K562 (cell line): ENCODE measurements around the gene IMMP2L. TPM values are rescaled to one million over a fixed set of nuclear protein-coding genes. Genes with fewer than 3 reads are reported as not detected.

Source experiments
- ATAC-seq: fragments of 200-7000 bp; cut with Tn5 transposase; 3 replicates; pipeline ENCODE4 v1.9.1; 2020; ENCODE audit warnings: moderate library complexity
- BruUV-seq: library from RNA; stranded (reverse); fragments of 400-500 nt; replicated peaks from 2 replicates; lab custom pipeline; 2021; lab: Mats Ljungman, UMichigan
- CTCF ChIA-PET: fragments of 300-600 bp; formaldehyde crosslinking; extraction: SDS; loops from one replicate; lab custom pipeline; 2021; ENCODE audit warnings: low intra/inter-chr PET ratio; lab: Yijun Ruan, JAX
- POLR2A ChIA-PET: fragments of 300-600, 350-650 bp; sonication (Branson Sonifier 250); formaldehyde crosslinking; extraction: SDS; loops from one replicate; lab custom pipeline; 2021; ENCODE audit warnings: antibody characterized with exemption, inconsistent platforms; lab: Yijun Ruan, JAX
- DNase-seq, 4 experiments: peaks; one replicate each; pipeline versions ENCODE4 v3.0.0 to v3.0.0-alpha.2; 2011 to 2018; ENCODE audit warnings: low spot score in 3 of 4, mixed read lengths in 3 of 4; ENCODE audit errors: extremely low read depth in 1 of 4
- FAIRE-seq: peaks from 2 replicates; lab custom pipeline; 2011; peaks lifted over from hg19 to GRCh38; lab: Jason Lieb, UNC
- H2AFZ ChIP-seq: 2 replicates; pipeline ENCODE4 v1.6.0; 2011; ENCODE audit warnings: low read depth, low read length, control low read depth, inconsistent platforms
- H3K27ac ChIP-seq: fragments of 200-600 bp; 3 replicates; pipeline ENCODE4 v1.8.0; 2011; ENCODE audit warnings: low read depth, mild to moderate bottlenecking, control low read depth, inconsistent platforms, low read length, moderate library complexity, mixed read lengths; ENCODE audit errors: extremely low read depth
- H3K27me3 ChIP-seq, 2 experiments: fragments of 300-600 bp in 1 of 2; 2 replicates in 1 of 2; 3 replicates in 1 of 2; pipeline versions ENCODE4 v1.6.0 to v1.8.0; 2011; ENCODE audit warnings: inconsistent platforms in 2 of 2, low read length in 2 of 2, mild to moderate bottlenecking in 1 of 2, mixed read lengths in 1 of 2, moderate library complexity in 1 of 2; ENCODE audit not compliant: control insufficient read depth in 2 of 2, insufficient read depth in 2 of 2
- H3K36me3 ChIP-seq: fragments of 300-600 bp; 3 replicates; pipeline ENCODE4 v1.8.0; 2011; ENCODE audit warnings: mild to moderate bottlenecking, low read length, inconsistent platforms; ENCODE audit not compliant: control insufficient read depth, insufficient read depth
- H3K4me1 ChIP-seq, 2 experiments: fragments of 200-600 bp in 1 of 2; replicated peaks in 1 of 2; 2 replicates in 1 of 2; 3 replicates in 1 of 2; pipeline versions ENCODE4 v1.5.1 to v1.8.0; 2011; ENCODE audit warnings: inconsistent platforms in 2 of 2, low read length in 2 of 2, mild to moderate bottlenecking in 1 of 2, mixed read lengths in 1 of 2, moderate library complexity in 1 of 2; ENCODE audit not compliant: control insufficient read depth in 2 of 2, insufficient read depth in 2 of 2
- H3K4me2 ChIP-seq: 2 replicates; pipeline ENCODE4 v1.6.1; 2011; ENCODE audit warnings: low read length, control low read depth, inconsistent platforms, mixed read lengths; ENCODE audit not compliant: insufficient read depth
- H3K4me3 ChIP-seq: fragments of 200-600 bp; sonication (generic), shearing (Covaris generic); 2 replicates; pipeline ENCODE4 v1.5.1; 2016; ENCODE audit warnings: control low read depth, inconsistent platforms
- H3K79me2 ChIP-seq: fragments of 200-600 bp; 3 replicates; pipeline ENCODE4 v1.8.0; 2011; ENCODE audit warnings: low read length, inconsistent platforms; ENCODE audit not compliant: control insufficient read depth, insufficient read depth
- H3K9ac ChIP-seq, 2 experiments: 2 replicates each; pipeline versions ENCODE4 v1.6.0 to v1.6.1; 2011; ENCODE audit warnings: low read depth in 2 of 2, low read length in 2 of 2, control low read depth in 1 of 2, inconsistent platforms in 1 of 2, mild to moderate bottlenecking in 1 of 2, mixed read lengths in 1 of 2; ENCODE audit not compliant: insufficient read depth in 1 of 2
- H3K9me1 ChIP-seq: one replicate; pipeline ENCODE4 v1.6.0; 2011; ENCODE audit warnings: inconsistent platforms, mild to moderate bottlenecking, low read length, moderate library complexity; ENCODE audit not compliant: control insufficient read depth, insufficient read depth
- H3K9me3 ChIP-seq: replicated peaks from 2 replicates; pipeline ENCODE4 v1.5.1; 2011; ENCODE audit warnings: low read depth, low read length, inconsistent platforms; ENCODE audit not compliant: control insufficient read depth, insufficient read depth
- H4K20me1 ChIP-seq: replicated peaks from 2 replicates; pipeline ENCODE4 v1.6.1; 2011; ENCODE audit warnings: low read length, inconsistent platforms, mixed read lengths; ENCODE audit not compliant: control insufficient read depth, insufficient read depth
- CREB3L1 ChIP-seq: fragments of 450-650 bp; IDR thresholded peaks from 2 replicates; pipeline ENCODE4 v1.6.1; 2014; ENCODE audit warnings: low read depth, mild to moderate bottlenecking, moderate library complexity, borderline replicate concordance
- DMBX1 ChIP-seq: fragments of 250-450 bp; sonication (Bioruptor Pico); IDR thresholded peaks from 2 replicates; pipeline ENCODE4 v1.8.0; 2022; ENCODE audit warnings: inconsistent platforms, mild to moderate bottlenecking, moderate library complexity, borderline replicate concordance
- KDM4B ChIP-seq, 2 experiments: fragments of 450-650 bp in 1 of 2; sonication (generic) in 1 of 2; IDR thresholded peaks; 2 replicates each; pipeline ENCODE4 v1.6.1; 2016 to 2017; ENCODE audit warnings: borderline replicate concordance in 2 of 2, antibody characterized with exemption in 1 of 2, low read depth in 1 of 2, mild to moderate bottlenecking in 1 of 2
- MBD1 ChIP-seq: fragments of 250-450 bp; sonication (Bioruptor Pico); IDR thresholded peaks from 2 replicates; pipeline ENCODE4 v1.8.0; 2022; ENCODE audit warnings: inconsistent platforms
- PRPF4 ChIP-seq: fragments of 200-400 bp; formaldehyde crosslinking; IDR thresholded peaks from one replicate; pipeline ENCODE4 v1.6.1; 2017; ENCODE audit warnings: low read length, low read depth, mild to moderate bottlenecking; ENCODE audit not compliant: insufficient read depth, poor library complexity, severe bottlenecking
- RBFOX2 ChIP-seq: fragments of 200-400 bp; formaldehyde crosslinking; IDR thresholded peaks from 2 replicates; pipeline ENCODE4 v1.6.1; 2017; ENCODE audit warnings: low read depth, mild to moderate bottlenecking, low read length, moderate library complexity
- ZFP30 ChIP-seq: fragments of 250-450 bp; sonication (Bioruptor Pico); IDR thresholded peaks from 2 replicates; pipeline ENCODE4 v1.8.0; 2022; ENCODE audit warnings: moderate library complexity, mild to moderate bottlenecking, inconsistent platforms, borderline replicate concordance
- ZNF174 ChIP-seq: fragments of 250-450 bp; sonication (Bioruptor Pico); IDR thresholded peaks from 2 replicates; pipeline ENCODE4 v1.4.0; 2020; ENCODE audit warnings: mild to moderate bottlenecking
- ZNF511 ChIP-seq: sonication (generic); formaldehyde crosslinking; IDR thresholded peaks from 2 replicates; pipeline ENCODE4 v1.8.0; 2022; ENCODE audit warnings: mild to moderate bottlenecking, missing genetic modification reagents
- ZNF655 ChIP-seq: fragments of 250-450 bp; sonication (Bioruptor Pico); IDR thresholded peaks from 2 replicates; pipeline ENCODE4 v1.5.0; 2021
- in situ Hi-C: fragments of 300-500 bp; cut with MboI; formaldehyde crosslinking; loops from 4 replicates; pipeline ENCODE4 v1.15.0; 2018; ENCODE audit warnings: inconsistent platforms, mixed read lengths
- intact Hi-C: fragments of 100-400 bp; cut with micrococcal nuclease; formaldehyde crosslinking; loops from 2 replicates; pipeline ENCODE4 v1.14.2; 2022
- polyA plus RNA-seq, 8 experiments: library from polyadenylated mRNA; depleted of rRNA in 4 of 8; stranded (reverse) in 5 of 8; unstranded in 3 of 8; fragments of >200 nt; fragmentation: Nextera tagmentation in 2 of 8; fragmentation: Illumina TruSeq in 1 of 8; extraction: Ambion mirVana in 2 of 8; extraction: Trizol in 1 of 8; gene quantifications; 2 replicates each; pipeline versions ENCODE4 v1.2.1 to v1.2.3, GENCODE V29; 2011 to 2014; ENCODE audit warnings: inconsistent platforms in 1 of 8, missing spikeins in 1 of 8
- total RNA-seq, 7 experiments: library from RNA; depleted of rRNA in 6 of 7; stranded (reverse); fragments of >200 nt in 6 of 7; fragmentation: Illumina TruSeq in 2 of 7; extraction: Trizol in 2 of 7; gene quantifications; 2 replicates each; pipeline versions ENCODE4 v1.2.1 to v1.2.3, GENCODE V29; 2011 to 2021; ENCODE audit warnings: low replicate concordance in 1 of 7

Gene IMMP2L
- total and polyA plus RNA-seq, 9 of the 15 experiments (the other 6 are each of a cell fraction or from before 2014, with no cell fraction given) = 29.7 to 116 (median 53.0) TPM

GRCh38 chr7:111031916-111032315 is 530.4 kb downstream of the IMMP2L start (continued):
- TF ChIP-seq CREB3L1 = no peak

- no peak for TF ChIP-seq RBFOX2
- no peak for TF ChIP-seq DMBX1 (CRISPR knock-in tag)
- TF ChIP-seq ZFP30 (CRISPR knock-in tag) = no peak
- TF ChIP-seq ZNF511 (CRISPR knock-in tag) = no peak
- no peak for TF ChIP-seq KDM4B (IDR thresholded peaks at IDR 0.05; ENCODE audit: borderline replicate concordance in 2 of 2, low read depth in 1 of 2)
- no peak for TF ChIP-seq ZNF655 (CRISPR knock-in tag)
- TF ChIP-seq PRPF4 = no peak
- no peak for TF ChIP-seq MBD1 (CRISPR knock-in tag)
- no peak for TF ChIP-seq ZNF174 (CRISPR knock-in tag)
- CTCF ChIA-PET = no interaction called here
Measured at GRCh38 chr7:111030336-111030735, 532.0 kb downstream of the IMMP2L start.

More at GRCh38 chr7:111030336-111030735, 532.0 kb downstream of the IMMP2L start:
- Histone ChIP-seq H2AFZ (no peak overlapping the region), H3K9me1 (no peaks in the 10 kb centered on the region), H3K79me2 (no peaks in the 10 kb centered on the region), H4K20me1 (no peaks in the 10 kb centered on the region), H3K4me1 (no peaks in the 10 kb centered on the region), H3K9ac (no peak overlapping the region), H3K4me2 (no peak overlapping the region), H3K4me3 (no peak overlapping the region), H3K27ac (no peak overlapping the region), H3K9me3 (no peaks in the 10 kb centered on the region), H3K27me3 (no peaks in the 10 kb centered on the region), H3K36me3 (no peaks in the 10 kb centered on the region)
- no TSS peak for BruUV-seq
- no peak for DNase-seq
- FAIRE-seq = no peak
- ATAC-seq = no peak
- intact Hi-C loops = no loop called here
- in situ Hi-C loops = no loop called here
- POLR2A ChIA-PET = interaction anchor here (1.1 kb wide), 1 partner anchor 9 kb away, joined by 3 read pairs; no protein-coding TSS in a partner anchor
